GM18520 (cell line): ENCODE results near the gene SLC51A.

Experiments
- ATAC-seq: cut with Tn5 transposase; IDR thresholded peaks from one replicate; pipeline ENCODE4 v1.9.1; 2021; ENCODE audit not compliant: unreplicated experiment

The SLC51A gene

GRCh38 chr3:196214783-196215441 lies 1.4 kb upstream of the SLC51A start:
- no peak for ATAC-seq

- no peak for ATAC-seq
Observed at GRCh38 chr3:196215493-196216020, 777 bp upstream of the SLC51A start.

GRCh38 chr3:196216681-196217211 lies 412 bp downstream of the SLC51A start:
- ATAC-seq: no peak

GRCh38 chr3:196217307-196218154 lies 1.2 kb downstream of the SLC51A start:
- no peak for ATAC-seq

- no peak for ATAC-seq
Observed at GRCh38 chr3:196218155-196218712, 1.9 kb downstream of the SLC51A start.

- peak; percentile 72 for ATAC-seq
Observed at GRCh38 chr3:196219194-196219969, 3.0 kb downstream of the SLC51A start.

GRCh38 chr3:196219970-196220311 lies 3.6 kb downstream of the SLC51A start:
- no peak for ATAC-seq

- no peak for ATAC-seq
Observed at GRCh38 chr3:196220587-196220986, 4.3 kb downstream of the SLC51A start.

- no peak for ATAC-seq
Observed at GRCh38 chr3:196220991-196221390, 4.7 kb downstream of the SLC51A start.

- ATAC-seq: no peak
Observed at GRCh38 chr3:196222876-196223595, 6.7 kb downstream of the SLC51A start.

- no peak for ATAC-seq
Observed at GRCh38 chr3:196225086-196225485, 8.8 kb downstream of the SLC51A start.

GRCh38 chr3:196225763-196226364 lies 9.5 kb downstream of the SLC51A start:
- no peak for ATAC-seq

GRCh38 chr3:196227121-196227561 lies 10.8 kb downstream of the SLC51A start:
- ATAC-seq: no peak

- ATAC-seq: no peak
Observed at GRCh38 chr3:196227629-196228493, 11.5 kb downstream of the SLC51A start.

- ATAC-seq: peak; percentile 40
Observed at GRCh38 chr3:196232154-196232881, 16.0 kb downstream of the SLC51A start.

- no peak for ATAC-seq
Observed at GRCh38 chr3:196232882-196233251, 16.5 kb downstream of the SLC51A start.

GRCh38 chr3:196235452-196236122 lies 19.3 kb downstream of the SLC51A start:
- ATAC-seq: no peak

GRCh38 chr3:196236223-196236622 lies 19.9 kb downstream of the SLC51A start:
- ATAC-seq: no peak
